DOHH2 (cell line): ENCODE measurements around the gene MAP1LC3A.

Experiments used
- H3F3A ChIP-seq: fragments of 200-600 bp; sonication (generic), shearing (Covaris generic); 2 replicates; pipeline ENCODE4 v1.6.0; 2016; ENCODE audit warnings: antibody characterized with exemption, mild to moderate bottlenecking; ENCODE audit not compliant: control insufficient read depth, insufficient read depth
- H3K27ac ChIP-seq: fragments of 200-600 bp; sonication (generic); 2 replicates; pipeline ENCODE4 v1.5.1; 2014; ENCODE audit warnings: low read depth, mild to moderate bottlenecking, low read length, moderate library complexity
- H3K27me3 ChIP-seq: fragments of 200-600 bp; sonication (generic); 2 replicates; pipeline ENCODE4 v1.6.1; 2014; ENCODE audit warnings: mild to moderate bottlenecking, low read length, mixed read lengths; ENCODE audit not compliant: control insufficient read depth
- H3K36me3 ChIP-seq: fragments of 200-600 bp; sonication (generic); 2 replicates; pipeline ENCODE4 v1.6.1; 2014; ENCODE audit warnings: mild to moderate bottlenecking, low read length, moderate library complexity, mixed read lengths; ENCODE audit not compliant: control insufficient read depth
- H3K4me1 ChIP-seq: fragments of 200-600 bp; sonication (generic); 2 replicates; pipeline ENCODE4 v1.6.1; 2014; ENCODE audit warnings: mild to moderate bottlenecking, low read length, mixed read lengths; ENCODE audit not compliant: control insufficient read depth
- H3K4me2 ChIP-seq: fragments of 200-600 bp; sonication (generic); 2 replicates; pipeline ENCODE4 v1.6.0; 2014; ENCODE audit warnings: mild to moderate bottlenecking, low read length, moderate library complexity
- H3K4me3 ChIP-seq: fragments of 200-600 bp; sonication (generic); 2 replicates; pipeline ENCODE4 v1.5.1; 2014; ENCODE audit warnings: mild to moderate bottlenecking, low read length, mixed read lengths
- H3K79me2 ChIP-seq: fragments of 200-600 bp; sonication (generic); 2 replicates; pipeline ENCODE4 v1.6.1; 2014; ENCODE audit warnings: mild to moderate bottlenecking, low read length, mixed read lengths; ENCODE audit not compliant: control insufficient read depth
- H3K9me2 ChIP-seq: fragments of 200-600 bp; sonication (generic); replicated peaks from 2 replicates; pipeline ENCODE4 v1.6.1; 2014; ENCODE audit warnings: mild to moderate bottlenecking, low read length, mixed read lengths; ENCODE audit not compliant: control insufficient read depth
- H3K9me3 ChIP-seq: fragments of 200-600 bp; sonication (generic); 2 replicates; pipeline ENCODE4 v1.6.1; 2014; ENCODE audit warnings: antibody characterized with exemption, low read length, mixed read lengths; ENCODE audit not compliant: control insufficient read depth, insufficient read depth
- H4K20me1 ChIP-seq: fragments of 200-600 bp; sonication (generic); 2 replicates; pipeline ENCODE4 v1.6.0; 2014; ENCODE audit warnings: low read depth, mild to moderate bottlenecking, antibody characterized with exemption, low read length, moderate library complexity; ENCODE audit not compliant: control insufficient read depth, insufficient read depth
- EZH2phosphoT487 ChIP-seq: fragments of 200-600 bp; sonication (generic); IDR thresholded peaks from 2 replicates; pipeline ENCODE4 v1.6.1; 2017; ENCODE audit warnings: borderline replicate concordance, mild to moderate bottlenecking, antibody characterized with exemption, low read length, moderate library complexity, mixed read lengths
- TF ChIP-seq, protein P1 (sequence below): fragments of 200-600 bp; sonication (generic); IDR thresholded peaks from one replicate; pipeline ENCODE4 v1.5.1; 2014; ENCODE audit warnings: antibody characterized with exemption, mild to moderate bottlenecking, low read depth, low read length; ENCODE audit not compliant: poor library complexity, severe bottlenecking

Gene MAP1LC3A

DNA sequence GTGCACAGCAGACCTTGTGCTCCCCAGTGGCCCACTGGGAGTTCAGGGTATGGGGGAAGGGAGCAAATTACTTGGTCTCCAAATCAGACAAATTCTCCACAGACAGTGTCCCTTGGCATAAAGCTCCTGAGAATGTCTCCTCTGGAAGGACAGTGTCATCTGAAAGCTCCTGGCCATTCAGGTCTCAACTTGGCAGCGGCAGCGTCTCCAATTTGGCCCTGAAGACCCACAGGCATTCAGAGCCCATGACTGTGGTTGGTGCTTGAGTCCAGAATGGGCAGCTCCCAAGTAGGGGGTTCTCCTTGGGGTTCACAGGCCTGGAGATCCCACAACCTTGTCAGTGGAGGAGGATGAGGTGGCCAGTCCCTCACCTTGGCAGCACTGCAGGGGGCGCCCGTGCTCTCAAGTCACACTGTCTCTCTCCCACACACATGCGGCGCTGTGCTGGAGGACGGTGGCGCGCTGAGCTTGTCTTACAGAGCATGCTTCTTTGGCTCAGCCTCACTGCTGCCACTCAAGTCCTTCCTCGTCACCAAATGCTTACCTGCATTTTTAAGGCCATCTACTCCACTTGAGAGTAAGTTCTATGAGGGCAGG, 21.6 kb upstream of the MAP1LC3A start:
- H3K4me3 ChIP-seq: no peak overlapping the region
- TF ChIP-seq, protein P1, sequence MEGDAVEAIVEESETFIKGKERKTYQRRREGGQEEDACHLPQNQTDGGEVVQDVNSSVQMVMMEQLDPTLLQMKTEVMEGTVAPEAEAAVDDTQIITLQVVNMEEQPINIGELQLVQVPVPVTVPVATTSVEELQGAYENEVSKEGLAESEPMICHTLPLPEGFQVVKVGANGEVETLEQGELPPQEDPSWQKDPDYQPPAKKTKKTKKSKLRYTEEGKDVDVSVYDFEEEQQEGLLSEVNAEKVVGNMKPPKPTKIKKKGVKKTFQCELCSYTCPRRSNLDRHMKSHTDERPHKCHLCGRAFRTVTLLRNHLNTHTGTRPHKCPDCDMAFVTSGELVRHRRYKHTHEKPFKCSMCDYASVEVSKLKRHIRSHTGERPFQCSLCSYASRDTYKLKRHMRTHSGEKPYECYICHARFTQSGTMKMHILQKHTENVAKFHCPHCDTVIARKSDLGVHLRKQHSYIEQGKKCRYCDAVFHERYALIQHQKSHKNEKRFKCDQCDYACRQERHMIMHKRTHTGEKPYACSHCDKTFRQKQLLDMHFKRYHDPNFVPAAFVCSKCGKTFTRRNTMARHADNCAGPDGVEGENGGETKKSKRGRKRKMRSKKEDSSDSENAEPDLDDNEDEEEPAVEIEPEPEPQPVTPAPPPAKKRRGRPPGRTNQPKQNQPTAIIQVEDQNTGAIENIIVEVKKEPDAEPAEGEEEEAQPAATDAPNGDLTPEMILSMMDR: peak; percentile 70
- TF ChIP-seq EZH2phosphoT487: no peak
- no peaks in the 10 kb centered on the region for H3K4me1 ChIP-seq
- no peaks in the 10 kb centered on the region for H4K20me1 ChIP-seq
- H3F3A ChIP-seq: no peaks in the 10 kb centered on the region
- peaks cover 47% of the 10 kb centered on the region for H3K36me3 ChIP-seq
- no peaks in the 10 kb centered on the region for H3K79me2 ChIP-seq
- H3K9me2 ChIP-seq: no peaks in the 10 kb centered on the region
- H3K4me2 ChIP-seq: no peak overlapping the region
- no peaks in the 10 kb centered on the region for H3K27me3 ChIP-seq
- H3K27ac ChIP-seq: no peak overlapping the region
- no peaks in the 10 kb centered on the region for H3K9me3 ChIP-seq

DNA sequence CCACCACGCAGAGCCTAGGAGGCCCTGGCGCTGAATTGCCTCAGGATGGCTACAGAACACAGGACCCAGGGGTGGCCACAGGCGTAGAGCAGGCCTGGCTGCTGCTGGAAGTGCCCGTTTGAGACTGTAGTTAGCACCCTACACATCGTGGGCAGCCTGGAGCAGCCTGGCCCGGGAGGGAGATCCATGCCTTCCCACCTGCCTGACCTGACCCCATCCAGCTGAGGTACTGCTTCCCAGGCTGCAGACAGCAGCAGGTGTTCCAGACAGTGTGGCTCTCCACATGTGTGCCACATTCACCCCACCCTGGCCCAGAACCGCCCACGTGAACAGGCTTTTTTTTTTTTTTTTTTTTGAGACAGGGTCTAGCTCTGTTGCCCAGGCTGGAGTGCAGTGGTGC, 20.9 kb upstream of the MAP1LC3A start:
- no peak overlapping the region for H3K4me2 ChIP-seq
- no peaks in the 10 kb centered on the region for H3K27me3 ChIP-seq
- H3K36me3 ChIP-seq: peaks cover 41% of the 10 kb centered on the region
- no peak overlapping the region for H3K27ac ChIP-seq
- no peak overlapping the region for H3K4me3 ChIP-seq
- H3K4me1 ChIP-seq: 0 out of 2 replicates have a peak, but pooled peaks cover 3% of the 10 kb centered on the region
- no peak for TF ChIP-seq EZH2phosphoT487
- TF ChIP-seq, protein P1: no peak
- H3K9me3 ChIP-seq: no peaks in the 10 kb centered on the region
- H3F3A ChIP-seq: no peaks in the 10 kb centered on the region
- no peaks in the 10 kb centered on the region for H3K9me2 ChIP-seq
- no peaks in the 10 kb centered on the region for H3K79me2 ChIP-seq
- no peaks in the 10 kb centered on the region for H4K20me1 ChIP-seq

DNA sequence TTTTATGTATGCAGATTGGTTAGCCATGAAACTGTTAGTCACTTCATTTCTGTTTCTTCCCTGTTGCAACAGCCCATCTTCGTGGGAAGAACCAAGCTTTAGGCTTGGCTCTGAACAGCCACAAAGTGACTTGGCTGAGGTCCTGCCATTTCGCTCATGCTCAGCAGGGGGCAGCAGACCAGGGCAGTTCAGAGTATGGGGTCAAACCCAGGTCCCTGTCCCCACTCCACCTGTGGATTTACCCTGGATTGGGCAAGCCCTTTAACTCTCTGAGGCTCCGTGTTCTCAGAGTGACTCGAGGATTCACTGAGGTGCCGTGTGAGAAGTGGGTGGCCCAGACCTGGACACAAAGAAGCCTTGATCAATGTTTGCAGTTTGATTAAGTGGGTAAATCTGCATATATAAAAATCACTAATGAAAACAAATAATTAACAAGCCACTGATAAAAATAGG, 19.8 kb upstream of the MAP1LC3A start:
- Histone ChIP-seq H3K9me2 (no peaks in the 10 kb centered on the region), H3K27ac (no peak overlapping the region), H3K27me3 (no peaks in the 10 kb centered on the region), H3K79me2 (no peaks in the 10 kb centered on the region), H4K20me1 (no peaks in the 10 kb centered on the region), H3F3A (no peaks in the 10 kb centered on the region), H3K9me3 (no peaks in the 10 kb centered on the region), H3K4me1 (0 out of 2 replicates have a peak, but pooled peaks cover 3% of the 10 kb centered on the region), H3K36me3 (peaks cover 34% of the 10 kb centered on the region), H3K4me3 (no peak overlapping the region), H3K4me2 (no peak overlapping the region)
- TF ChIP-seq, protein P1: peak; percentile 84
- TF ChIP-seq EZH2phosphoT487: no peak
